Esophagus muscularis mucosa (tissue), 4 donors: ENCODE data around the gene CITED2. TPM values are rescaled to one million over a fixed set of nuclear protein-coding genes. Genes with fewer than 3 reads are reported as not detected.
A peak's percentile ranks its signal among the peaks of the same experiment; 100 is the strongest.

Experiments
- DNase-seq: peaks from one replicate; pipeline ENCODE4 v3.0.0-alpha.2; 2017; ENCODE audit errors: extremely low spot score
- H3K27ac ChIP-seq, 4 donors: fragments of 200-600 bp; sonication (generic); replicated peaks in 1 of 4; 1 replicate in 3 of 4; 2 replicates in 1 of 4; pipeline ENCODE4 v1.5.1; 2016 to 2019; ENCODE audit warnings: mild to moderate bottlenecking in 1 of 4
- H3K27me3 ChIP-seq, 4 donors: fragments of 200-600 bp; sonication (generic); one replicate each; pipeline versions ENCODE4 v1.5.1 to v1.6.0; 2016 to 2019
- H3K36me3 ChIP-seq, 4 donors: fragments of 200-600 bp; sonication (generic); one replicate each; pipeline ENCODE4 v1.5.1; 2016 to 2019
- H3K4me1 ChIP-seq, 4 donors: fragments of 200-600 bp; sonication (generic); one replicate each; pipeline ENCODE4 v1.5.1; 2016 to 2019
- H3K4me3 ChIP-seq, 4 donors: fragments of 200-600 bp; sonication (generic); 1 replicate in 2 of 4; 2 replicates in 2 of 4; pipeline ENCODE4 v1.5.1; 2016 to 2019; ENCODE audit warnings: mild to moderate bottlenecking in 4 of 4, moderate library complexity in 1 of 4
- H3K9me3 ChIP-seq, 4 donors: fragments of 200-600 bp; sonication (generic); 1 replicate in 3 of 4; 2 replicates in 1 of 4; pipeline ENCODE4 v1.5.1; 2016 to 2019
- CTCF ChIP-seq, 3 experiments: fragments of 200-600 bp in 2 of 3; fragments of 450-650 bp in 1 of 3; sonication (generic) in 2 of 3; IDR thresholded peaks; one replicate each; pipeline ENCODE4 v1.5.1; 2017 to 2019; ENCODE audit warnings: antibody characterized with exemption in 3 of 3, mild to moderate bottlenecking in 2 of 3, moderate library complexity in 1 of 3
- EP300 ChIP-seq: sonication (generic); formaldehyde crosslinking; IDR thresholded peaks from one replicate; pipeline ENCODE4 v1.6.1; 2017; ENCODE audit warnings: antibody characterized with exemption
- POLR2A ChIP-seq: fragments of 450-650 bp; IDR thresholded peaks from one replicate; pipeline ENCODE4 v1.6.1; 2017; ENCODE audit warnings: antibody characterized with exemption, moderate library complexity, mild to moderate bottlenecking, low read depth
- POLR2AphosphoS5 ChIP-seq, 2 donors: sonication (generic); formaldehyde crosslinking; IDR thresholded peaks; one replicate each; pipeline ENCODE4 v1.6.1; 2017; ENCODE audit warnings: antibody characterized with exemption in 2 of 2
- WGBS: methylation state at CpG from one replicate; pipeline ENCODE4 v1.1.5; 2018; 5-methylcytosine and 5-hydroxymethylcytosine counted together
- intact Hi-C: fragments of 100-400 bp; cut with DNase I; formaldehyde crosslinking; loops from one replicate; pipeline ENCODE4 v1.15.1; 2023
- total RNA-seq, 4 donors: library from RNA; depleted of rRNA; stranded (reverse); fragments of >200 nt; gene quantifications; one replicate each; pipeline versions ENCODE4 v1.1.0 to v1.2.1, GENCODE V29; 2016

Gene CITED2
- total RNA-seq, 4 donors from 2014 or later, result 144 to 844 (median 324) TPM

GRCh38 chr6:139369568-139370282 lies 4.7 kb downstream of the CITED2 start:
- Histone ChIP-seq H3K9me3 (peaks cover 0 to 5% (median 0%) of the 10 kb centered on the region in 4 donors), H3K4me1 (peaks cover 11 to 41% (median 21%) of the 10 kb centered on the region in 4 donors), H3K4me3 (peak overlapping the region; percentile 80 to 91 (median 85)), H3K27me3 (no peaks in the 10 kb centered on the region), H3K27ac (peak overlapping the region; percentile 90 to 96 (median 95)), H3K36me3 (peaks cover 9 to 26% (median 14%) of the 10 kb centered on the region in 4 donors)
- TF ChIP-seq POLR2A, result no peak
- no peak for TF ChIP-seq EP300
- peak; percentile 71 to 76 (median 73) for TF ChIP-seq CTCF (IDR thresholded peaks at IDR 0.05)
- no peak for TF ChIP-seq POLR2AphosphoS5 (IDR thresholded peaks at IDR 0.05)
- intact Hi-C loops, result loop anchor here (5.0 to 10.0 kb wide), 6 partner anchors 235 to 1555 kb away; partner anchors contain the start of gene HECA
- WGBS, result 15% methylated on average over 9 of the region's 9 CpGs
- DNase-seq, result no peak

GRCh38 chr6:139369068-139369467 lies 5.4 kb downstream of the CITED2 start:
- TF ChIP-seq POLR2A, result no peak
- no peak for TF ChIP-seq POLR2AphosphoS5 (IDR thresholded peaks at IDR 0.05)
- TF ChIP-seq EP300, result no peak
- TF ChIP-seq CTCF (IDR thresholded peaks at IDR 0.05), result no peak
- Histone ChIP-seq H3K27me3 (no peaks in the 10 kb centered on the region), H3K36me3 (peaks cover 9 to 24% (median 14%) of the 10 kb centered on the region in 4 donors), H3K4me3 (no peak overlapping the region), H3K9me3 (no peaks in the 10 kb centered on the region), H3K4me1 (peaks cover 11 to 44% (median 21%) of the 10 kb centered on the region in 4 donors), H3K27ac (peak overlapping the region in 1 of 4 donors; percentile 13)
- 62% methylated on average over 2 of the region's 2 CpGs for WGBS
- intact Hi-C loops, result loop anchor here (5.0 to 10.0 kb wide), 3 partner anchors 234 to 1556 kb away; partner anchors contain the start of gene HECA
- no peak for DNase-seq

GRCh38 chr6:139368661-139369060 lies 5.8 kb downstream of the CITED2 start:
- TF ChIP-seq EP300 (no peak), CTCF (IDR thresholded peaks at IDR 0.05) (no peak), POLR2AphosphoS5 (IDR thresholded peaks at IDR 0.05) (no peak), POLR2A (no peak)

GRCh38 chr6:139367810-139368351 lies 6.6 kb downstream of the CITED2 start:
- intact Hi-C loops, result loop anchor here (5.0 to 10.0 kb wide), 3 partner anchors 233 to 1557 kb away; partner anchors contain the start of gene HECA
- no peak overlapping the region for H3K4me3 ChIP-seq
- no peaks in the 10 kb centered on the region for H3K9me3 ChIP-seq
- H3K4me1 ChIP-seq, result peaks cover 11 to 44% (median 21%) of the 10 kb centered on the region in 4 donors
- no peak for DNase-seq
- no peak for TF ChIP-seq CTCF (IDR thresholded peaks at IDR 0.05)
- TF ChIP-seq POLR2A, result no peak
- TF ChIP-seq EP300, result no peak
- no peak for TF ChIP-seq POLR2AphosphoS5 (IDR thresholded peaks at IDR 0.05)
- H3K36me3 ChIP-seq, result peaks cover 0 to 14% (median 5%) of the 10 kb centered on the region in 4 donors
- H3K27me3 ChIP-seq, result no peaks in the 10 kb centered on the region
- no peak overlapping the region for H3K27ac ChIP-seq
- WGBS, result 80% methylated on average over 8 of the region's 8 CpGs

More at GRCh38 chr6:139368661-139369060, 5.8 kb downstream of the CITED2 start:
- H3K27ac ChIP-seq, result no peak overlapping the region
- intact Hi-C loops, result loop anchor here (5.0 to 10.0 kb wide), 3 partner anchors 234 to 1556 kb away; partner anchors contain the start of gene HECA
- no peaks in the 10 kb centered on the region for H3K27me3 ChIP-seq
- WGBS, result 94% methylated on average over 1 of the region's 1 CpG
- peaks cover 11 to 44% (median 21%) of the 10 kb centered on the region in 4 donors for H3K4me1 ChIP-seq
- no peak for DNase-seq
- H3K4me3 ChIP-seq, result no peak overlapping the region
- no peaks in the 10 kb centered on the region for H3K9me3 ChIP-seq
- peaks cover 7 to 20% (median 12%) of the 10 kb centered on the region in 4 donors for H3K36me3 ChIP-seq
